22Rv1 (cell line): ENCODE results near the gene PLEKHF1.

Experiments
- H3K27ac ChIP-seq: fragments of 450-650 bp; 2 replicates; pipeline ENCODE4 v1.5.1; 2017
- ZFX ChIP-seq: fragments of 450-650 bp; IDR thresholded peaks from 2 replicates; pipeline ENCODE4 v1.6.1; 2017; ENCODE audit warnings: antibody characterized with exemption, borderline replicate concordance
- TF ChIP-seq, protein P1 (sequence below): fragments of 450-650 bp; IDR thresholded peaks from 2 replicates; pipeline ENCODE4 v1.5.1; 2017; ENCODE audit warnings: mild to moderate bottlenecking

Gene PLEKHF1

DNA sequence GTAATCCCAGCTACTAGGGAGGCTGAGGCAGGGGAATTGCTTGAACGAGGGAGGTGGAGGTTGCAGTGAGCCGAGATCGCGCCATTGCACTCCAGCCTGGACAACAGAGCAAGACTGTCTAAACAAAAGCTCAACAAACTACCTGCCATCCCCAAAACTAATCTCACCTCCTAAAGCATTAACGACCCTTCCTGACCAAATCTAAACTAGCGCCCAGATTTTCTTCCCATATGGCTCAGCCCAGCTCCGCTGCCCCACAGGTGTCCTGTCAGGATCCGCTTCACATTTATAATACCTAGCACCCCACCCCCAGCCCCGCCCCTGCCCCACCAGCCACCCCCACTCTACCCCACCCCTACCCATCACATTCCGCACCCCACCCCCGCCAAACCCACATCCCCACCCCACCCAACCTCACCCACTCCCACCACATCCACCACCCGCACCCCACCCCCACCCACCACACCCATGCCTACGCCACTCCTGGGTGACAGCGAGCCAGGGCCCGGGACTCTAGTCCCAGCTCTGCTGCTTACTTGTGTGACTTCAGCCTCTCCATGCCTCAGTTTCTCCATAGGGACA is 49.2 kb downstream of the PLEKHF1 start:
- TF ChIP-seq ZFX: no peak
- TF ChIP-seq, protein P1, sequence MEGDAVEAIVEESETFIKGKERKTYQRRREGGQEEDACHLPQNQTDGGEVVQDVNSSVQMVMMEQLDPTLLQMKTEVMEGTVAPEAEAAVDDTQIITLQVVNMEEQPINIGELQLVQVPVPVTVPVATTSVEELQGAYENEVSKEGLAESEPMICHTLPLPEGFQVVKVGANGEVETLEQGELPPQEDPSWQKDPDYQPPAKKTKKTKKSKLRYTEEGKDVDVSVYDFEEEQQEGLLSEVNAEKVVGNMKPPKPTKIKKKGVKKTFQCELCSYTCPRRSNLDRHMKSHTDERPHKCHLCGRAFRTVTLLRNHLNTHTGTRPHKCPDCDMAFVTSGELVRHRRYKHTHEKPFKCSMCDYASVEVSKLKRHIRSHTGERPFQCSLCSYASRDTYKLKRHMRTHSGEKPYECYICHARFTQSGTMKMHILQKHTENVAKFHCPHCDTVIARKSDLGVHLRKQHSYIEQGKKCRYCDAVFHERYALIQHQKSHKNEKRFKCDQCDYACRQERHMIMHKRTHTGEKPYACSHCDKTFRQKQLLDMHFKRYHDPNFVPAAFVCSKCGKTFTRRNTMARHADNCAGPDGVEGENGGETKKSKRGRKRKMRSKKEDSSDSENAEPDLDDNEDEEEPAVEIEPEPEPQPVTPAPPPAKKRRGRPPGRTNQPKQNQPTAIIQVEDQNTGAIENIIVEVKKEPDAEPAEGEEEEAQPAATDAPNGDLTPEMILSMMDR: no peak
- H3K27ac ChIP-seq: peak overlapping the region; percentile 81

DNA sequence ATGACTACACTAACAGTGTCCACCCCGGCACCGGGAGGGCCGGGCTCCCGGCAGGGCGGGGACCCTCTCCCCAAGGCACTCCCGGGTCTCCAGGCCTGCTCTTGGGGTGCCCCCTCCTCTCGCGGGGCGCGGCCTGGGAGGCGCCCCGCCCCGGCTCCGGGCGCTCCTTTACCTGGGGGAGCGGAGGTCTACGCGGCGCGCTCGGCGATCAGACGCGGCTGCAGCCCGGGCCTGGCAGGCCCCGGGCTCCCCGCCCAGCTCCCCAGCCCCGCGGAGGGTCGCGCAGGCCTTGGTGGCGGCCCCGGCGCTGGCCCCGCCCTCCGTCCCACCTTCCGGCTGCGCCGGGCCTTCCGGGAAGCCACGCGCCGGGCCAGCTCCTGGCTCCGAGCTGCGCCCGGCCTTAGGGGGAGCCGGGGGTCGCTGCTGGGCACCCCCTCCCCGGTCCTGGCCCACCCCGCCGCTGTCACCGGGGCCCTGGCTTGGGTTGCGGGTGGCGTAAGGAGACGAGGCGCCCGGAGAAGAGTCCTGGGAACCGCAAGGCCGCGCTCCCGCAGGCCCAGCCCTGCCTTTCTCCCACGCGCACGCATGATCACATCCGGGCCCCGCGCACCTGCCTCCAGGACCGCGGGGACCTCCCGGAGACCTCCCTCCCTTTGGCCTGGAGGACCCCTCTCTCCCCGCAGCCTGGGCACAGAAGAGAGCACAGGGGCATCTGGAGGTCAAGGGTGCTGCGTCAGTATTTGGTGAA is 49.9 kb downstream of the PLEKHF1 start, which contains the start of gene C19orf12:
Gene C19orf12, minus strand, starts transcription at position 309 of the 748 bp plus-strand sequence. CDS start 6,848 bp downstream, outside the sequence.
- TF ChIP-seq ZFX: peak; percentile 85
- TF ChIP-seq, protein P1: no peak
- peak within 1 kb of the TSS; percentile 81 for H3K27ac ChIP-seq

DNA sequence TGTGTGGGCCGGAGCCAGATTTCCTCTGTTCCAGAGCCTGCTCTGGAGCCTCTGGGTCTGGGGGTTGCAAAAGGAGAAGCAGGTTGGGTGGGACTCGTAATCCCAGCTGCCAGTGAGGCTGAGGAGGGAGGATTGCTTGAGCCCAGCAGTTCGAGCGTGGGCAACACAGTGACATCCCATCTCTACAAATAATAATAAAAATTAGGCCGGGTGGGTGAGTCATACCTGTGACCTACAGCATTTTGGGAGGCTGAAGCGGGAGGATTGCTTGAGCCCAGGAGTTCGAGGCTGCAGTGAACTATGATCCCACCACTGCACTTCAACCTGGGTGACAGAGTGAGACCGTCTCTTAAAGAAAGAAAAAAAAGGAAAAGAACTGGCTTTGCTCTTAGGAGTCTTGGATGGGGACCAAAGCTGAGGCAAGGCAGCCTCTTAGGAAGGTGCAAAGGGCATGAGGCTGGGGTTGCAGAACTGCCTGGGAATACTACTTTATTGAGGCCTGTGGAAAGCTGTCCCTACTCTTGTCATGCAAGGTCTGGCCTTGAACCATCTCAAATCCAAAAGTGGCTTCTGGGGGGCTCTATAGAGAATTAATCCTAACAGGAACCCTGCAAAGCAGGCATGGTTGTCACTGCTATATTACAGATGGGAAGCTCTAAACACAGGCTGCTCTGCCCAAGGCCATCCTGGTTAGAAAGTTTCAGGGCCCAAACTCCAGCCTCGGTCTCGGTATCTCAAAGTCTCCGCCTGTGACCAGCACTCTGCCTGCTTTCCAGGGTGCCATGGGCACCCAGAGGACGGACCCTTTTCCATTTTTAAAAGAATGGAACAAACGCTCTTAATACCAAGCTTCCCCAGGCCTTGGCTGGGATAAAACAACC is 50.7 kb downstream of the PLEKHF1 start:
- peak overlapping the region; percentile 81 for H3K27ac ChIP-seq
- TF ChIP-seq, protein P1: no peak
- no peak for TF ChIP-seq ZFX

DNA sequence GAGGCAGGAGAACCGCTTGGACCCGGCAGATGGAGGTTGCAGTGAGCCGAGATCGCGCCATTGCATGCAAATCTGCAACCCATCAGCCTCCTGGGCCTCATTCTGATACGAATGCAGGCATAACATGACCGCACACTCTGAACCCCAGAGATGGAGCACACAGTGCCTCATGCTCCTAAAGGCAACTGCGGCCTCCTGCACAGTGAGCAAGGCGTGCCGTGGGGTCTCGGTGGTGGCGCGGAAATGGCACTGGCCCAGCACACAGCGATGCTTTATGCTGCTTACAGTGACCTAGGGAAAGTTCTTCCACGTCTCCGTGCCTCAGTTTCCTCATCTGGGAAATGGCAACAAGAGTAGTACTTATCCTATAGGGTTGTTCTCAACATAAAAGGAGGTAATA is 51.8 kb downstream of the PLEKHF1 start:
- TF ChIP-seq ZFX: no peak
- TF ChIP-seq, protein P1: no peak
- H3K27ac ChIP-seq: no peak overlapping the region; the same call in 1 of the 2 replicates

DNA sequence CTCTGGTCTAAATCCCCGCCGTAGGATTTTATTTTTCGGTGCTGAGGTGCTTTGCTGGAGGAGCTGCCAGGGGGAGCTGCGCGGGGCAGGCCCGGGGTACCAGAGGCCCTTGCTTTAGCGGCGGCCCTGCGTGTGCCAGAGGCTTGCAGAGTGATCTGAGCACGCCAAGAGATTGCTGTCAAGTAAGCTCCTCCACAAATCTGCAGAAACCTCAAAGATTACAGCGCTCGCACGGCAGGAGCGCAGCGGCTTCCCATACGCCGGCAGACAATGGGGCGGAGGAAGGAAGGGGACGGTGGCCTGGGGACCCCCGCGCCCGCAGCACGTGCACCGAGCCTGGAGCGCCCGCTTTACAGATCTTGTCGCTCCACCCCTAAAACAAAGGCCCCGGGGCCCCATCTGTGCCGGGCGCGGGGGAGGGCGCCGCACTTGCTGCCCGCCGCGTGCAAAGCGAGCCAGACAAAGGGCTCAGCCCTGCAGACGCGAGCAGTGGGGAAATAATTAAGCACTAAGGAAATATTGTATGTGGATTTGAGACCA is 58.9 kb downstream of the PLEKHF1 start:
- TF ChIP-seq, protein P1: no peak
- no peak for TF ChIP-seq ZFX
- no peak overlapping the region for H3K27ac ChIP-seq

DNA sequence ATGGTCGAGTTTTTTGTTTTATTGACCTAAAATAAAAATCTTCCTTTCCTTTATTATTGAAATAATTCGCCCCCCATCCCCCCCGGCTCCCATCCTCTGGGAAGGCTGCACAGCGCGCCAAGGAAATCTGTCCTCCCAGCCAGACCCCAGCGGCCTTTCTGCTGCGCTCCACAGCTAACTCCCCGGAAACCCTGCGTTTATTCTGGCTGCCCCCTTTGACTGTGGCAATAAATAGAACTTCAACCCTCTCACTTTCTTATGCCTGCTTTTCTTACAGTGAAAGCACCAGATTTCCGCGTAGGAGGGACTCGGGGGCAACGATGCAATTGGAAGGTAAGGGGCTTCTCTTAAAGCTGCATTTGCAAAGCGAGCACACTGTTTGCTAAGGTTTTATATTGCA is 59.5 kb downstream of the PLEKHF1 start:
- no peak for TF ChIP-seq ZFX
- TF ChIP-seq, protein P1: no peak
- no peak overlapping the region for H3K27ac ChIP-seq
